Thyroid gland (tissue), 4 donors: ENCODE results near the gene ADAMTS17. TPM values are rescaled to one million over a fixed set of nuclear protein-coding genes. Genes with fewer than 3 reads are reported as not detected.

ENCODE experiments used
- DNase-seq, 2 donors: peaks; one replicate each; pipeline ENCODE4 v3.0.0-alpha.2; 2019
- H3K27ac ChIP-seq, 3 donors: fragments of 200-600 bp; sonication (generic); 1 replicate in 2 of 3; 2 replicates in 1 of 3; pipeline ENCODE4 v1.5.1; 2016 to 2019; ENCODE audit warnings: mild to moderate bottlenecking in 1 of 3, moderate library complexity in 1 of 3
- H3K27me3 ChIP-seq: fragments of 200-600 bp; sonication (generic); one replicate; pipeline ENCODE4 v1.5.1; 2019
- H3K36me3 ChIP-seq, 2 donors: fragments of 200-600 bp; sonication (generic); one replicate each; pipeline ENCODE4 v1.5.1; 2016 to 2019
- H3K4me1 ChIP-seq, 2 donors: fragments of 200-600 bp; sonication (generic); one replicate each; pipeline ENCODE4 v1.5.1; 2017 to 2019
- H3K4me3 ChIP-seq, 3 donors: fragments of 200-600 bp; sonication (generic); replicated peaks in 1 of 3; 1 replicate in 2 of 3; 2 replicates in 1 of 3; pipeline ENCODE4 v1.5.1; 2016; ENCODE audit warnings: mild to moderate bottlenecking in 1 of 3
- H3K9me3 ChIP-seq: fragments of 200-600 bp; sonication (generic); one replicate; pipeline ENCODE4 v1.5.1; 2017
- CTCF ChIP-seq, 6 experiments: fragments of 200-600 bp in 3 of 6; fragments of 450-650 bp in 3 of 6; sonication (generic) in 3 of 6; IDR thresholded peaks; one replicate each; pipeline ENCODE4 v1.5.1; 2016 to 2019; ENCODE audit warnings: antibody characterized with exemption in 6 of 6, mild to moderate bottlenecking in 2 of 6, inconsistent platforms in 1 of 6, moderate library complexity in 1 of 6
- POLR2A ChIP-seq, 2 donors: fragments of 450-650 bp; IDR thresholded peaks; one replicate each; pipeline ENCODE4 v1.6.1; 2017; ENCODE audit warnings: antibody characterized with exemption in 2 of 2, mild to moderate bottlenecking in 2 of 2, moderate library complexity in 1 of 2
- WGBS, 2 donors: methylation state at CpG; one replicate each; pipeline ENCODE4 v1.1.5; 2017; 5-methylcytosine and 5-hydroxymethylcytosine counted together
- intact Hi-C: fragments of 100-400 bp; cut with DNase I; formaldehyde crosslinking; loops from one replicate; pipeline ENCODE4 v1.15.1; 2023
- total RNA-seq, 4 donors: library from RNA; depleted of rRNA; stranded (reverse); fragments of >200 nt; gene quantifications; one replicate each; pipeline ENCODE4 v1.2.3, GENCODE V29; 2016

Gene ADAMTS17
- total RNA-seq, 4 donors from 2014 or later: 3.5 to 667 (median 5.3) TPM

- H3K4me1 ChIP-seq: peaks cover 0 to 9% of the 10 kb centered on the region in 2 donors
- no peak for DNase-seq
- no peaks in the 10 kb centered on the region for H3K9me3 ChIP-seq
- no peaks in the 10 kb centered on the region for H3K27me3 ChIP-seq
- intact Hi-C loops: no loop called here
- TF ChIP-seq CTCF (IDR thresholded peaks at IDR 0.05) (no peak), POLR2A (IDR thresholded peaks at IDR 0.05) (no peak)
- no peak overlapping the region for H3K4me3 ChIP-seq
- no peak overlapping the region for H3K27ac ChIP-seq
- 77 to 88% methylated on average over 5 of the region's 5 CpGs for WGBS, 2 donors
- no peaks in the 10 kb centered on the region for H3K36me3 ChIP-seq
Observed at GRCh38 chr15:100039994-100040393, 301.8 kb downstream of the ADAMTS17 start.

GRCh38 chr15:100038736-100039135, 303.0 kb downstream of the ADAMTS17 start:
- Histone ChIP-seq H3K9me3 (no peaks in the 10 kb centered on the region), H3K27me3 (no peaks in the 10 kb centered on the region), H3K27ac (no peak overlapping the region), H3K36me3 (no peaks in the 10 kb centered on the region), H3K4me1 (peaks cover 0 to 21% of the 10 kb centered on the region in 2 donors), H3K4me3 (no peak overlapping the region)
- DNase-seq: no peak
- TF ChIP-seq CTCF (IDR thresholded peaks at IDR 0.05) (no peak), POLR2A (IDR thresholded peaks at IDR 0.05) (no peak)
- intact Hi-C loops: no loop called here
- WGBS, 2 donors: 92 to 95% methylated on average over 5 of the region's 5 CpGs

- peaks cover 0 to 22% of the 10 kb centered on the region in 2 donors for H3K4me1 ChIP-seq
- no peak overlapping the region for H3K27ac ChIP-seq
- H3K36me3 ChIP-seq: no peaks in the 10 kb centered on the region
- no peak for DNase-seq
- WGBS, 2 donors: 97% methylated on average over 2 of the region's 2 CpGs
- H3K27me3 ChIP-seq: no peaks in the 10 kb centered on the region
- TF ChIP-seq CTCF (IDR thresholded peaks at IDR 0.05): no peak
- no peak for TF ChIP-seq POLR2A (IDR thresholded peaks at IDR 0.05)
- H3K9me3 ChIP-seq: no peaks in the 10 kb centered on the region
- H3K4me3 ChIP-seq: no peak overlapping the region
- intact Hi-C loops: no loop called here
Observed at GRCh38 chr15:100037901-100038300, 303.9 kb downstream of the ADAMTS17 start.

- H3K4me3 ChIP-seq: no peak overlapping the region
- peaks cover 0 to 25% of the 10 kb centered on the region in 2 donors for H3K4me1 ChIP-seq
- WGBS, 2 donors: 98 to 99% methylated on average over 6 of the region's 6 CpGs
- no peak overlapping the region for H3K27ac ChIP-seq
- H3K9me3 ChIP-seq: no peaks in the 10 kb centered on the region
- H3K27me3 ChIP-seq: no peaks in the 10 kb centered on the region
- DNase-seq: no peak
- intact Hi-C loops: no loop called here
- no peaks in the 10 kb centered on the region for H3K36me3 ChIP-seq
- TF ChIP-seq POLR2A (IDR thresholded peaks at IDR 0.05) (no peak), CTCF (IDR thresholded peaks at IDR 0.05) (no peak)
Observed at GRCh38 chr15:100036015-100036414, 305.8 kb downstream of the ADAMTS17 start.

- TF ChIP-seq POLR2A (IDR thresholded peaks at IDR 0.05) (no peak), CTCF (IDR thresholded peaks at IDR 0.05) (no peak)
- H3K27me3 ChIP-seq: no peaks in the 10 kb centered on the region
- no peak overlapping the region for H3K27ac ChIP-seq
- no peak overlapping the region for H3K4me3 ChIP-seq
- WGBS, 2 donors: 60 to 80% methylated on average over 5 to 6 of the region's 7 CpGs
- H3K36me3 ChIP-seq: no peaks in the 10 kb centered on the region
- intact Hi-C loops: no loop called here
- no peaks in the 10 kb centered on the region for H3K9me3 ChIP-seq
- DNase-seq: peak in 1 of 2 donors; percentile 20
- peaks cover 0 to 25% of the 10 kb centered on the region in 2 donors for H3K4me1 ChIP-seq
Observed at GRCh38 chr15:100034191-100034590, 307.6 kb downstream of the ADAMTS17 start.
